Type B pancreatic cell (in vitro differentiated cells): ENCODE measurements around the gene ITGA2. TPM values are rescaled to one million over a fixed set of nuclear protein-coding genes. Genes with fewer than 3 reads are reported as not detected.

ENCODE experiments used
- DNase-seq: peaks from one replicate; pipeline ENCODE4 v3.0.0; 2021; ENCODE audit warnings: mixed read lengths; ENCODE audit not compliant: unreplicated experiment; ENCODE audit errors: extremely low spot score
- H3K27ac Mint-ChIP-seq: 2 replicates; pipeline ENCODE4 v1.8.0; 2021; ENCODE audit warnings: mild to moderate bottlenecking, mixed read lengths
- H3K27me3 Mint-ChIP-seq: 2 replicates; pipeline ENCODE4 v1.8.0; 2021; ENCODE audit warnings: mixed read lengths
- H3K36me3 Mint-ChIP-seq: 2 replicates; pipeline ENCODE4 v1.8.0; 2021; ENCODE audit warnings: mixed read lengths
- H3K4me1 Mint-ChIP-seq: one replicate; pipeline ENCODE4 v1.8.0; 2021; ENCODE audit warnings: mixed read lengths; ENCODE audit not compliant: unreplicated experiment
- H3K4me3 Mint-ChIP-seq: 2 replicates; pipeline ENCODE4 v1.8.0; 2021; ENCODE audit warnings: mild to moderate bottlenecking, mixed read lengths
- H3K9me3 Mint-ChIP-seq: 2 replicates; pipeline ENCODE4 v1.8.0; 2021; ENCODE audit warnings: mixed read lengths
- total RNA-seq: library from RNA; stranded (reverse); gene quantifications from 2 replicates; pipeline ENCODE4 v1.2.1, GENCODE V29; 2021; ENCODE audit warnings: low replicate concordance
- TF ChIP-seq, protein P1 (sequence below): fragments of 200-600 bp; sonication (generic); conservative IDR thresholded peaks from 2 replicates; pipeline ENCODE4 v1.5.0; 2021; ENCODE audit warnings: antibody characterized with exemption, mild to moderate bottlenecking

The ITGA2 gene
- total RNA-seq, 1 donor from 2014 or later = 9.5 TPM

GRCh38 chr5:52981507-52981906 is 7.6 kb upstream of the ITGA2 start:
- no peak overlapping the region for H3K27ac Mint-ChIP-seq
- no peaks in the 10 kb centered on the region for H3K36me3 Mint-ChIP-seq
- H3K27me3 Mint-ChIP-seq = peaks cover 47% of the 10 kb centered on the region
- TF ChIP-seq, protein P1, sequence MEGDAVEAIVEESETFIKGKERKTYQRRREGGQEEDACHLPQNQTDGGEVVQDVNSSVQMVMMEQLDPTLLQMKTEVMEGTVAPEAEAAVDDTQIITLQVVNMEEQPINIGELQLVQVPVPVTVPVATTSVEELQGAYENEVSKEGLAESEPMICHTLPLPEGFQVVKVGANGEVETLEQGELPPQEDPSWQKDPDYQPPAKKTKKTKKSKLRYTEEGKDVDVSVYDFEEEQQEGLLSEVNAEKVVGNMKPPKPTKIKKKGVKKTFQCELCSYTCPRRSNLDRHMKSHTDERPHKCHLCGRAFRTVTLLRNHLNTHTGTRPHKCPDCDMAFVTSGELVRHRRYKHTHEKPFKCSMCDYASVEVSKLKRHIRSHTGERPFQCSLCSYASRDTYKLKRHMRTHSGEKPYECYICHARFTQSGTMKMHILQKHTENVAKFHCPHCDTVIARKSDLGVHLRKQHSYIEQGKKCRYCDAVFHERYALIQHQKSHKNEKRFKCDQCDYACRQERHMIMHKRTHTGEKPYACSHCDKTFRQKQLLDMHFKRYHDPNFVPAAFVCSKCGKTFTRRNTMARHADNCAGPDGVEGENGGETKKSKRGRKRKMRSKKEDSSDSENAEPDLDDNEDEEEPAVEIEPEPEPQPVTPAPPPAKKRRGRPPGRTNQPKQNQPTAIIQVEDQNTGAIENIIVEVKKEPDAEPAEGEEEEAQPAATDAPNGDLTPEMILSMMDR = no peak
- no peak overlapping the region for H3K4me3 Mint-ChIP-seq
- H3K4me1 Mint-ChIP-seq = no peaks in the 10 kb centered on the region
- no peaks in the 10 kb centered on the region for H3K9me3 Mint-ChIP-seq
- no peak for DNase-seq

GRCh38 chr5:52983731-52984636 is 5.2 kb upstream of the ITGA2 start:
- H3K4me3 Mint-ChIP-seq = no peak overlapping the region
- TF ChIP-seq, protein P1 = no peak
- no peaks in the 10 kb centered on the region for H3K9me3 Mint-ChIP-seq
- no peak overlapping the region for H3K27ac Mint-ChIP-seq
- no peak for DNase-seq
- peaks cover 68% of the 10 kb centered on the region for H3K27me3 Mint-ChIP-seq
- H3K4me1 Mint-ChIP-seq = peaks cover 4% of the 10 kb centered on the region
- no peaks in the 10 kb centered on the region for H3K36me3 Mint-ChIP-seq

- no peaks in the 10 kb centered on the region for H3K9me3 Mint-ChIP-seq
- TF ChIP-seq, protein P1 = no peak
- H3K36me3 Mint-ChIP-seq = no peaks in the 10 kb centered on the region
- no peak for DNase-seq
- H3K27me3 Mint-ChIP-seq = peaks cover 68% of the 10 kb centered on the region
- no peak overlapping the region for H3K27ac Mint-ChIP-seq
- peaks cover 7% of the 10 kb centered on the region for H3K4me1 Mint-ChIP-seq
- H3K4me3 Mint-ChIP-seq = no peak overlapping the region
These were observed 3.8 kb upstream of the ITGA2 start for GRCh38 chr5:52985306-52985705.

- H3K4me1 Mint-ChIP-seq = peaks cover 8% of the 10 kb centered on the region
- peaks cover 78% of the 10 kb centered on the region for H3K27me3 Mint-ChIP-seq
- H3K9me3 Mint-ChIP-seq = no peaks in the 10 kb centered on the region
- H3K27ac Mint-ChIP-seq = peak overlapping the region; percentile 81
- TF ChIP-seq, protein P1 = no peak
- DNase-seq = no peak
- peaks cover 3% of the 10 kb centered on the region for H3K36me3 Mint-ChIP-seq
- peak overlapping the region; percentile 84 for H3K4me3 Mint-ChIP-seq
These were observed 1.3 kb upstream of the ITGA2 start for GRCh38 chr5:52987711-52988331.

GRCh38 chr5:52988335-52989024 is 672 bp upstream of the ITGA2 start:
- Mint-ChIP-seq H3K4me1 (peaks cover 8% of the 10 kb centered on the region), H3K27me3 (peaks cover 75% of the 10 kb centered on the region)
- TF ChIP-seq, protein P1 = no peak

More at GRCh38 chr5:52988335-52989024, 672 bp upstream of the ITGA2 start:
- no peak for DNase-seq
- no peaks in the 10 kb centered on the region for H3K9me3 Mint-ChIP-seq
- peaks cover 4% of the 10 kb centered on the region for H3K36me3 Mint-ChIP-seq
- peak overlapping the region; percentile 84 for H3K4me3 Mint-ChIP-seq
- H3K27ac Mint-ChIP-seq = peak overlapping the region; percentile 81
